ENCODE data around the gene SOCS1.

The SOCS1 gene

GRCh38 chr16:11283820-11284248, 27.8 kb upstream of the SOCS1 start:
- DNase-seq, result no peak

DNA sequence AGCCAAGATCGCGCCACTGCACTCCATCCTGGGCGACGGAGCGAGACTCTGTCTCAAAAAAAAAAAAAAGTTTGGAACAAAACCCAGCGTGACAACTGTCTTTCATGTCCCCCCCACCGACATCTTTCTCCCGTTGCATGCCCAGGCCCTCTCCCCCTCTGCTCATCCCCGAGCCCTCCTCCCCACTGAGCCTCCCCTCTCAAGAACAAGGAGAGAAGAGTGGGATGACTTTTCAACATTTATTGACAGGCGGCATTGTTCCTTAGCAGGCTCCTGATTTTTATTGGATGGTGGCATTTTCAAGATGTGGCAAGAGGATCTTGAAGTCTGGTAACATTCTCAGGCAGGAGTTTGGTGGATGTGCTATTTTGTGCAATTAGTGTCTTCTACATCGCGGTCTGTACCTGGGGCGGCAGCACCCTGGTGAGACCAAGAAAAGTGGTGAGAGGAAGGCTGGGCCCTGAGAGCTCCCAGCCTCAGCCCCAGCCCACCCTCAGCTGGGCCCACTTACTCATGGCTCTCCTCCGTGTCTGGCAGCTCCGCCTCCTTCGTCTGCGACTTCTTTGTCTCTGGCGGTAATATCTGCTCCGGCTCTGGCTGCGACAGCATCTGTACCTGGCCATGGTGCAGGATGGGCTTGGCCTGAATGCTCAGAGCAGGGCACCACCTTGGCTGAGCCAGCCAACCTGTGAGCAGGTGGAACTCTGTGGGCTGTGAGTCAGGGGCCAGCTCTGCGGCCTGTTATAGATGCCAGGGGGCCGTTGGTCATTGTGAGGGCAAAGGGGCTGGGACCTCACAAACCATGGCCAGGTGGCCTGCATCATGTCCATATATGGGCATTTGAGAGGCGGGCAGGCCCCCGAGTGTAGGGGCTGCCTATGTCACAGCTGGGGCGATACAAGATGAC, 24.9 kb upstream of the SOCS1 start, which contains the start of gene PRM1:
PRM1 (minus strand) TSS at position 715 of the 907 bp plus-strand sequence; CDS start at position 623, 92 bp downstream.
- DNase-seq, result no peak

DNA sequence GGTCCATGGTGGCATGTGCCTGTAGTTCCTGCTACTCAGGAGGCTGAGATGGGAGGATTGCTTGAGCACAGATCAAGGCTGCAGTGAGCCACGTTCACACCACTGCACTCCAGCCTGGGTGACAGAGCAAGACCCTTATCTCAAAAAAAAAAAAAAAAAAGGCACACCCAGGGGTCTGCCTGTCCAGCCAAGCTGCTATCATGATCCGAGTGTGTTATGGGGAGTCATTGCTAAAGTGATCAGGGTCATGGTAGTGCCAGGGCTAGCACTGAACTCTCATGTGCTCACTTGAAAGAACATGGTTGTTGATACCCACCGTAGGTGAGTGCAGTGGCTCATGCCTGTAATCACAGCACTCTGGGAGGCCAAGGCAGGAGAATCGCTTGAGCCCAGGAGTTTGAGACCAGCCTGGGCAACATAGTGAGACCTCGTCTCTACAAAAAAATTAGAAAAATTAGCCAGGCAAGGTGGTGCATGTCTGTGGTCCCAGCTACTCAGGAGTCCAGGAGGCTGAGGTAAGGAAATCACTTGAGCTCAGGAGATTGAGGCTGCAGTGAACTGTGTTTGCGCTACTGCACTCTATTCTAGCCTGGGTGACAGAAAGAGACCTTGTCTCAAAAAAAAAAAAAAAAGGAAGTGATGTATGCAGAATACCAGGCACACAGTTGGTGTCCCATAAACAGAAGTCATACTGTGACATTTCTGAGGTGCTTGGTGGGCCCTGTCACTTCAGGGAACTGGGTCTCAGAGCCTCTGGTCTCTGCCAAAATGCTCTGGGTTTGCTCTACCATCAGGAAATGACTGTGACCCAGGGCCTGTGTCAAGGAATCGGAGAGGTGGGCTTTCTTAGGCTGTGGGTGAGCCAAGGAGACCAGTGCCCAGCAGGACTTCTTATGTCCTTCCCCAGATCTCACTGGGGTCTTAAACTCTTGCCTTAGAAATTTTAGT, 23.0 kb upstream of the SOCS1 start:
- no peak for DNase-seq

- DNase-seq, result no peak
Measured at GRCh38 chr16:11277607-11278337, 21.8 kb upstream of the SOCS1 start.

DNA sequence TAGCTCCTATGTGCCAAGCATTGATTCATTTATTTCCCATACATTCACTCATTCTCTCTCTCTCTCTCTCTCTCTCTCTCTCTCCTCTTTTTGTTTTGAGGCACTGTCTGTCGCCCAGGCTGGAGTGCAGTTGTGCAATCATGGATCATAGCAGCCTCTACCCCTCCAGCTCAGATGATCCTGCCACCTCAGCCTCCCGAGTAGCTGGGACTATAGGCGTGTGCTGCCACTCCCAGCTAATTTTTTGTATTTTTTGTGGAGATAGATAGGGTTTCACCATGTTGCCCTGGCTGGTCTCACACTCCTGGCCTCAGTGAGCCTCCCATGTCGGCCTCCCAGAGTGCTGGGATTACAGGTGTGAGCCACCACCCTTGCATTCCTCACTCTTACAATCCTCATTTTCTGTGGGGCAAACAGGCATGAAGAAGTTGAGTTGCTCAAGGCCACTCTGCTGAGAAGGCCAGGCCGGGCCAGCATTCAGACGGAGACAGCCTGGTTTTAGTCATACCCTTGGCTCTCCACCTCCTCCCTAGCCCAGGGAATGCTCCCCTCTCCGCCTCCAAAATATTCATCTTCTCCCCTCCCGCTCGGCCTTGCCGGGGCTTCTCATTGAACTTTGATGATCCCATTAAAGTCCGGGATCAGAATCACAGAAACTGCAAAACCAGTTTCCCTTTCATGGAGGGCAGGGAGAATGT, 21.0 kb upstream of the SOCS1 start:
- DNase-seq, result no peak

GRCh38 chr16:11276143-11276895, 20.3 kb upstream of the SOCS1 start, which contains the start of gene PRM2:
Gene PRM2 (minus strand): TSS chr16:11276480. CDS start chr16:11276370, 110 bp downstream.
- no peak for DNase-seq

- DNase-seq, result no peak
Measured at GRCh38 chr16:11274964-11275363, 19.0 kb upstream of the SOCS1 start.

DNA sequence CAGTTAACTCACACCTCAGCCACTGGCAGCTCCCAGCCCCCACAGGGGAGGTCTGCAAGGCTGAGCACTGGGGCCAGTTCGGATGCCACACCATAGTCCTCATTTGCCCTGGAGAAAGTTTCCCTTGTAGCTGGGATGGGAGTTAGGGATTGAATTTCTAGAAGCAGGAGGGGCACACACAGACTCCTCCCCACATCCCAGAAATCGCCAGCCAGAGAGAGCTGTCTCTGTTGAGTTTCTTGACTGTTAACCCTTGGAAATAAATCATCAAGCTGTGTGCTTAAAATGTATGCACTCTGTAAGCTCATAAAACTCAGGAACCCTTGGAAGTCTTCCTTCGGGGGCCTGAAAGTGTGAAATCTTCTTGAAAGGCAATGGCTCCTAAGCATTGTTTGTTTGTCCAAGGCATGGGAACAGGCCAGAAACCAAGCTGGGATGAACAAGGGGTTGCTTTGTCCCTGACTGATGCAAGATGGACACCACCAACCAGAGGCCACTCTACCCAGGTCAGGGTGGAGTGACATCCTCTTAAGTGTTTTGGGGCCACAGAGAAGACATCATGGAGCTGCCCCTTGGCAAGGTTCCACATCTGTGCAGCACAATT, 17.8 kb upstream of the SOCS1 start:
- DNase-seq, result no peak

GRCh38 chr16:11272921-11273720, 17.1 kb upstream of the SOCS1 start, which contains the start of gene PRM3:
Gene PRM3 (minus strand): TSS chr16:11273629. CDS start chr16:11273595, 34 bp downstream.
- DNase-seq, result no peak

GRCh38 chr16:11272484-11272883, 16.5 kb upstream of the SOCS1 start:
- no peak for DNase-seq

- no peak for DNase-seq
Measured at GRCh38 chr16:11271610-11272009, 15.6 kb upstream of the SOCS1 start.

GRCh38 chr16:11270602-11271162, 14.7 kb upstream of the SOCS1 start:
- DNase-seq, result no peak

- DNase-seq, result no peak
Measured at GRCh38 chr16:11268921-11269375, 12.9 kb upstream of the SOCS1 start, which contains the start of gene TNP2. Gene TNP2 (minus strand): TSS chr16:11269325. CDS start chr16:11269262, 63 bp downstream.

GRCh38 chr16:11265124-11265523, 9.1 kb upstream of the SOCS1 start:
- no peak for DNase-seq

GRCh38 chr16:11264155-11264832, 8.3 kb upstream of the SOCS1 start:
- DNase-seq, result no peak

DNA sequence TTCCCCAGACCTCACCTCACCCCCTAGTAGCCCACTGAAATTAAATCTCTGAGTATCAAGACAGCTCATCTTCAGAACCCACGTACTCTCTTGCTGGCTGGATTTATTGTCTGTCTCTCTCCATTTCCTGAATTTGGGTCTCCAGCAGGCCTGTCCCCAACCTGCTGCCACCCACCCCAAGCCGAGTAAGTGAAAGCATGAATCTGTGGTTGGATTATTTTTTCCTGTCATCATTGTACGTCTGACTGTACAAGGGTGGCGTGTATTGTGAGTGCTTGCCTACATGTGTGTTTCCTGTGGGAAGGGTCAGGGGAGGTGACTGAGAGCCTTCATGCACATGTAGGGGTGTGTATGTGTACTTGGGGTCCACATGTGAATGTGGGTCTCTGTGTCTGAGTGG, 7.7 kb upstream of the SOCS1 start:
- DNase-seq, result peak; percentile 32 to 44

DNA sequence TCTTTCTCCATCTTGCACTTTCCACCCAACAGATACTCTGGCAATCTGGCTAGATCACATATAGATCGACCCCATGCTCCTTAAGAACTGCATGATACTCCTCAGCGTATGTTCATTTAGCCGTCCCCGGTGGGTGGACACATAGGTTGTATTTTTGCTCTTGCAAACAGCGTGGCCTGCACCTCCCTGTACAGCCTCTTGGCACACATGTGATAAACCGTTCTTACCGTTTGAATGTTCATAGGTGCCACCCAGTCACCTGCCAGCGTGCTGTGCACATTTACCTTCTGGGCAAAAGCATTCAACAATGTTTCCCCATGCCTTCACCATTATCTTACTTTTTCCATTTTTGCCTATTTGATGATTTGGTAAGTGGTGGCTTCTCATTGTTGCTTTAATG, 6.9 kb upstream of the SOCS1 start:
- no peak for DNase-seq

GRCh38 chr16:11260596-11260966, 4.6 kb upstream of the SOCS1 start:
- no peak for DNase-seq
